A549 (cell line): ENCODE measurements around the gene C9orf78. TPM values are rescaled to one million over a fixed set of nuclear protein-coding genes. Genes with fewer than 3 reads are reported as not detected.

Experiments used
- ATAC-seq, 2 experiments: fragments of 200-7000 bp in 1 of 2; fragments of >200 bp in 1 of 2; cut with Nextera tagmentation in 1 of 2; cut with Tn5 transposase in 1 of 2; 3 replicates each; pipeline versions ENCODE4 v1.8.0 to v1.9.1; 2018 to 2020; ENCODE audit warnings: mild to moderate bottlenecking in 1 of 2, moderate library complexity in 1 of 2
- CTCF ChIA-PET: fragments of 300-600 bp; sonication (Branson Sonifier 250); formaldehyde crosslinking; extraction: SDS; loops from one replicate; lab custom pipeline; 2021; ENCODE audit warnings: antibody characterized with exemption, inconsistent platforms; lab: Yijun Ruan, JAX
- POLR2A ChIA-PET: fragments of 350-600 bp; formaldehyde crosslinking; extraction: SDS; loops from one replicate; lab custom pipeline; 2021; ENCODE audit warnings: antibody characterized with exemption, inconsistent platforms; lab: Yijun Ruan, JAX
- DNase-seq, 2 experiments: peaks; one replicate each; pipeline versions ENCODE4 v3.0.0 to v3.0.0-alpha.2; 2011 to 2016; ENCODE audit warnings: low read depth in 1 of 2, low spot score in 1 of 2
- FAIRE-seq: peaks from 2 replicates; lab custom pipeline; 2011; peaks lifted over from hg19 to GRCh38; lab: Jason Lieb, UNC
- H3K27ac ChIP-seq, 2 experiments: fragments of >200 bp; sonication (Bioruptor Twin); formaldehyde crosslinking; 3 replicates each; pipeline ENCODE4 v1.5.1; 2016 to 2017
- H3K4me1 ChIP-seq: fragments of >200 bp; sonication (Bioruptor Twin); formaldehyde crosslinking; 3 replicates; pipeline ENCODE4 v1.6.1; 2016
- H3K4me2 ChIP-seq: fragments of >200 bp; sonication (Bioruptor Twin); formaldehyde crosslinking; 3 replicates; pipeline ENCODE4 v1.6.1; 2016
- H3K4me3 ChIP-seq: fragments of >200 bp; sonication (Bioruptor Twin); formaldehyde crosslinking; 3 replicates; pipeline ENCODE4 v1.5.1; 2016
- H3K9me3 ChIP-seq: fragments of >200 bp; sonication (Bioruptor Twin); formaldehyde crosslinking; 3 replicates; pipeline ENCODE4 v1.6.1; 2016
- CBX8 ChIP-seq: fragments of 200-600 bp; sonication (generic); IDR thresholded peaks from 2 replicates; pipeline ENCODE4 v1.6.1; 2016
- CEBPB ChIP-seq, 2 experiments: fragments of >200 bp in 1 of 2; sonication (Bioruptor Twin) in 1 of 2; formaldehyde crosslinking in 1 of 2; IDR thresholded peaks; 2 replicates each; pipeline ENCODE4 v1.6.1; 2012 to 2016
- CHD2 ChIP-seq: fragments of 150-350 bp; IDR thresholded peaks from 2 replicates; pipeline ENCODE4 v1.6.1; 2014; ENCODE audit warnings: low read length; ENCODE audit not compliant: partially characterized antibody
- EHF ChIP-seq: fragments of 250-450 bp; sonication (Bioruptor Pico); IDR thresholded peaks from 2 replicates; pipeline ENCODE4 v1.5.0; 2020; ENCODE audit warnings: mild to moderate bottlenecking
- EHMT2 ChIP-seq: fragments of 200-600 bp; sonication (generic); IDR thresholded peaks from 2 replicates; pipeline ENCODE4 v1.6.1; 2016; ENCODE audit warnings: antibody characterized with exemption, low read depth, mild to moderate bottlenecking, moderate library complexity
- HEYL ChIP-seq: fragments of 250-450 bp; sonication (Bioruptor Pico); IDR thresholded peaks from 2 replicates; pipeline ENCODE4 v1.8.0; 2021; ENCODE audit warnings: mild to moderate bottlenecking, moderate library complexity
- HOXB13 ChIP-seq: fragments of 250-450 bp; sonication (Bioruptor Pico); IDR thresholded peaks from 2 replicates; pipeline ENCODE4 v1.5.0; 2020; ENCODE audit warnings: low read depth, mild to moderate bottlenecking, moderate library complexity
- KDM1A ChIP-seq: fragments of 200-600 bp; sonication (generic); IDR thresholded peaks from 2 replicates; pipeline ENCODE4 v1.6.1; 2016; ENCODE audit warnings: low read depth, mild to moderate bottlenecking
- KDM5A ChIP-seq: fragments of 200-600 bp; sonication (generic); IDR thresholded peaks from 2 replicates; pipeline ENCODE4 v1.6.1; 2016; ENCODE audit warnings: antibody characterized with exemption, mild to moderate bottlenecking
- NFE2L2 ChIP-seq: fragments of 150-350 bp; conservative IDR thresholded peaks from 2 replicates; pipeline ENCODE4 v1.6.1; 2014; ENCODE audit warnings: low read length
- NPAS2 ChIP-seq: fragments of 250-450 bp; sonication (Bioruptor Pico); IDR thresholded peaks from 2 replicates; pipeline ENCODE4 v1.8.0; 2022; ENCODE audit warnings: mild to moderate bottlenecking, moderate library complexity, borderline replicate concordance
- NR3C1 ChIP-seq: fragments of >200 bp; sonication (Bioruptor Twin); formaldehyde crosslinking; IDR thresholded peaks from 3 replicates; pipeline ENCODE4 v1.6.1; 2017
- PHF8 ChIP-seq: fragments of 200-600 bp; sonication (generic); IDR thresholded peaks from 2 replicates; pipeline ENCODE4 v1.6.1; 2016; ENCODE audit warnings: low read depth, mild to moderate bottlenecking, antibody characterized with exemption, moderate library complexity, borderline replicate concordance
- POLR2A ChIP-seq: IDR thresholded peaks from 2 replicates; pipeline ENCODE4 v1.6.1; 2012; ENCODE audit warnings: mild to moderate bottlenecking, low read length
- RAD21 ChIP-seq, 2 experiments: fragments of >200 bp in 1 of 2; sonication (Bioruptor Twin) in 1 of 2; formaldehyde crosslinking in 1 of 2; IDR thresholded peaks in 1 of 2; conservative IDR thresholded peaks in 1 of 2; 2 replicates in 1 of 2; 3 replicates in 1 of 2; pipeline ENCODE4 v1.6.1; 2012 to 2018; ENCODE audit warnings: inconsistent platforms in 1 of 2
- RNF2 ChIP-seq: fragments of 200-600 bp; sonication (generic); IDR thresholded peaks from 2 replicates; pipeline ENCODE4 v1.6.1; 2016; ENCODE audit warnings: low read depth, mild to moderate bottlenecking, antibody characterized with exemption, moderate library complexity, borderline replicate concordance
- SMC3 ChIP-seq: fragments of >200 bp; sonication (Bioruptor Twin); formaldehyde crosslinking; IDR thresholded peaks from 3 replicates; pipeline ENCODE4 v1.6.1; 2018; ENCODE audit warnings: inconsistent platforms
- SREBF2 ChIP-seq: fragments of 450-650 bp; IDR thresholded peaks from 2 replicates; pipeline ENCODE4 v1.6.1; 2014; ENCODE audit warnings: mild to moderate bottlenecking, moderate library complexity
- TFCP2L1 ChIP-seq: fragments of 250-450 bp; sonication (Bioruptor Pico); IDR thresholded peaks from 2 replicates; pipeline ENCODE4 v1.5.0; 2021; ENCODE audit warnings: mild to moderate bottlenecking
- ZNF302 ChIP-seq: fragments of 250-450 bp; sonication (Bioruptor Pico); IDR thresholded peaks from 2 replicates; pipeline ENCODE4 v1.9.0; 2021; ENCODE audit warnings: inconsistent platforms, mild to moderate bottlenecking, moderate library complexity
- WGBS: methylation state at CpG from one replicate; pipeline ENCODE4 v1.1.6; 2017; ENCODE audit errors: missing lambda C conversion rate; 5-methylcytosine and 5-hydroxymethylcytosine counted together
- polyA plus RNA-seq, 4 experiments: library from polyadenylated mRNA; depleted of rRNA in 3 of 4; stranded (reverse); fragments of >200 nt; fragmentation: RNase III in 1 of 4; extraction: RNeasy Plus Mini Kit Qiagen cat#74134 plus additional on column Dnase treatment in 1 of 4; gene quantifications; 2 replicates in 3 of 4; 3 replicates in 1 of 4; pipeline ENCODE4 v1.2.3, GENCODE V29; 2011 to 2017
- TF ChIP-seq, protein P1 (sequence below): fragments of 250-450 bp; sonication (Bioruptor Pico); IDR thresholded peaks from 2 replicates; pipeline ENCODE4 v1.5.0; 2020; ENCODE audit warnings: low read depth, mild to moderate bottlenecking, moderate library complexity
- TF ChIP-seq, protein P2 (sequence below): fragments of >200 bp; sonication (Bioruptor Twin); formaldehyde crosslinking; IDR thresholded peaks from 2 replicates; pipeline ENCODE4 v1.6.1; 2016
- TF ChIP-seq, protein P3 (sequence below): IDR thresholded peaks from 2 replicates; pipeline ENCODE4 v1.6.1; 2012; ENCODE audit warnings: low read depth, borderline replicate concordance
- TF ChIP-seq, protein P4 (sequence below): fragments of >200 bp; sonication (Bioruptor Twin); formaldehyde crosslinking; IDR thresholded peaks from 3 replicates; pipeline ENCODE4 v1.5.1; 2016
- TF ChIP-seq, protein P5 (sequence below): fragments of 250-450 bp; sonication (Bioruptor Pico); IDR thresholded peaks from 2 replicates; pipeline ENCODE4 v1.5.0; 2021; ENCODE audit warnings: mild to moderate bottlenecking, moderate library complexity, borderline replicate concordance
- TF ChIP-seq, protein P6 (sequence below): IDR thresholded peaks from 2 replicates; pipeline ENCODE4 v1.6.1; 2012
- TF ChIP-seq, protein P7 (sequence below): IDR thresholded peaks from 2 replicates; pipeline ENCODE4 v1.6.1; 2012
- TF ChIP-seq, protein P8 (sequence below): fragments of 150-350 bp; IDR thresholded peaks from 2 replicates; pipeline ENCODE4 v1.6.1; 2014; ENCODE audit warnings: low read depth, mild to moderate bottlenecking, low read length
- TF ChIP-seq, protein P9 (sequence below): fragments of >200 bp; sonication (Bioruptor Twin); formaldehyde crosslinking; IDR thresholded peaks from 3 replicates; pipeline ENCODE4 v1.6.1; 2016

Gene C9orf78
- polyA plus RNA-seq, 2 of the 4 experiments (the other 2 are of a cell fraction), result 91.4 to 131 TPM

DNA sequence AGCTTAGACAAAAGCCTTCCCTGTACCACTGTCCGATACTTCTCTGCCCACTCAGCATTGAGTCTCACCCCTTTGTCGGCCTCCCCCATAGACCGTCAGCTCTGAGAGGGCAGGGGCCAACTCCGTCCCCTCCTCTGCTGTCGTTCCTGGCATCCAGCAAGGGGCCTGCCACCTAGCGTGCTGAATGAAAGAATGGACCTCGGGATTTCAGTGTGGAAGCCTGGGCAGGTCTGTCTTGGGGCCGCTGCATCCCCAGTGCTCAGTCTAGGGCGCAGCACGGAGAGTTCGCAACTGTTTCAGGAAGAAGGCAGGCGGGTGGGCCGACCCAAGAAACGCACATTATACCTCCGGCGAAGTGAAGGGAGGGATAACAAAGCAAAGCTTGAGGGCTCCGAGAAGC, 33.6 kb downstream of the C9orf78 start:
- no peak for ATAC-seq
- 89% methylated on average over 15 of the region's 17 CpGs for WGBS
- FAIRE-seq, result no peak
- TF ChIP-seq HEYL (CRISPR knock-in tag) (no peak), TFCP2L1 (CRISPR knock-in tag) (no peak), POLR2A (no peak), NR3C1 (no peak), NFE2L2 (no peak), CEBPB (IDR thresholded peaks at IDR 0.05) (no peak), ZNF302 (CRISPR knock-in tag) (no peak), RAD21 (conservative IDR thresholded peaks at IDR 0.05 in 1 of 2, IDR thresholded peaks at IDR 0.05 in 1 of 2) (no peak), SMC3 (no peak), RNF2 (no peak), HOXB13 (CRISPR knock-in tag) (no peak), KDM5A (no peak), PHF8 (no peak)
- TF ChIP-seq, protein P1, sequence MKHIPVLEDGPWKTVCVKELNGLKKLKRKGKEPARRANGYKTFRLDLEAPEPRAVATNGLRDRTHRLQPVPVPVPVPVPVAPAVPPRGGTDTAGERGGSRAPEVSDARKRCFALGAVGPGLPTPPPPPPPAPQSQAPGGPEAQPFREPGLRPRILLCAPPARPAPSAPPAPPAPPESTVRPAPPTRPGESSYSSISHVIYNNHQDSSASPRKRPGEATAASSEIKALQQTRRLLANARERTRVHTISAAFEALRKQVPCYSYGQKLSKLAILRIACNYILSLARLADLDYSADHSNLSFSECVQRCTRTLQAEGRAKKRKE (CRISPR knock-in tag), result no peak
- TF ChIP-seq, protein P2, sequence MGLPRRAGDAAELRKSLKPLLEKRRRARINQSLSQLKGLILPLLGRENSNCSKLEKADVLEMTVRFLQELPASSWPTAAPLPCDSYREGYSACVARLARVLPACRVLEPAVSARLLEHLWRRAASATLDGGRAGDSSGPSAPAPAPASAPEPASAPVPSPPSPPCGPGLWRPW, result no peak
- TF ChIP-seq, protein P3, sequence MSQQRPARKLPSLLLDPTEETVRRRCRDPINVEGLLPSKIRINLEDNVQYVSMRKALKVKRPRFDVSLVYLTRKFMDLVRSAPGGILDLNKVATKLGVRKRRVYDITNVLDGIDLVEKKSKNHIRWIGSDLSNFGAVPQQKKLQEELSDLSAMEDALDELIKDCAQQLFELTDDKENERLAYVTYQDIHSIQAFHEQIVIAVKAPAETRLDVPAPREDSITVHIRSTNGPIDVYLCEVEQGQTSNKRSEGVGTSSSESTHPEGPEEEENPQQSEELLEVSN, result no peak
- TF ChIP-seq, protein P4, sequence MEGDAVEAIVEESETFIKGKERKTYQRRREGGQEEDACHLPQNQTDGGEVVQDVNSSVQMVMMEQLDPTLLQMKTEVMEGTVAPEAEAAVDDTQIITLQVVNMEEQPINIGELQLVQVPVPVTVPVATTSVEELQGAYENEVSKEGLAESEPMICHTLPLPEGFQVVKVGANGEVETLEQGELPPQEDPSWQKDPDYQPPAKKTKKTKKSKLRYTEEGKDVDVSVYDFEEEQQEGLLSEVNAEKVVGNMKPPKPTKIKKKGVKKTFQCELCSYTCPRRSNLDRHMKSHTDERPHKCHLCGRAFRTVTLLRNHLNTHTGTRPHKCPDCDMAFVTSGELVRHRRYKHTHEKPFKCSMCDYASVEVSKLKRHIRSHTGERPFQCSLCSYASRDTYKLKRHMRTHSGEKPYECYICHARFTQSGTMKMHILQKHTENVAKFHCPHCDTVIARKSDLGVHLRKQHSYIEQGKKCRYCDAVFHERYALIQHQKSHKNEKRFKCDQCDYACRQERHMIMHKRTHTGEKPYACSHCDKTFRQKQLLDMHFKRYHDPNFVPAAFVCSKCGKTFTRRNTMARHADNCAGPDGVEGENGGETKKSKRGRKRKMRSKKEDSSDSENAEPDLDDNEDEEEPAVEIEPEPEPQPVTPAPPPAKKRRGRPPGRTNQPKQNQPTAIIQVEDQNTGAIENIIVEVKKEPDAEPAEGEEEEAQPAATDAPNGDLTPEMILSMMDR, result no peak
- TF ChIP-seq, protein P5, sequence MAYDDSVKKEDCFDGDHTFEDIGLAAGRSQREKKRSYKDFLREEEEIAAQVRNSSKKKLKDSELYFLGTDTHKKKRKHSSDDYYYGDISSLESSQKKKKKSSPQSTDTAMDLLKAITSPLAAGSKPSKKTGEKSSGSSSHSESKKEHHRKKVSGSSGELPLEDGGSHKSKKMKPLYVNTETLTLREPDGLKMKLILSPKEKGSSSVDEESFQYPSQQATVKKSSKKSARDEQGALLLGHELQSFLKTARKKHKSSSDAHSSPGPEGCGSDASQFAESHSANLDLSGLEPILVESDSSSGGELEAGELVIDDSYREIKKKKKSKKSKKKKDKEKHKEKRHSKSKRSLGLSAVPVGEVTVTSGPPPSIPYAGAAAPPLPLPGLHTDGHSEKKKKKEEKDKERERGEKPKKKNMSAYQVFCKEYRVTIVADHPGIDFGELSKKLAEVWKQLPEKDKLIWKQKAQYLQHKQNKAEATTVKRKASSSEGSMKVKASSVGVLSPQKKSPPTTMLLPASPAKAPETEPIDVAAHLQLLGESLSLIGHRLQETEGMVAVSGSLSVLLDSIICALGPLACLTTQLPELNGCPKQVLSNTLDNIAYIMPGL, result no peak
- TF ChIP-seq, protein P6, sequence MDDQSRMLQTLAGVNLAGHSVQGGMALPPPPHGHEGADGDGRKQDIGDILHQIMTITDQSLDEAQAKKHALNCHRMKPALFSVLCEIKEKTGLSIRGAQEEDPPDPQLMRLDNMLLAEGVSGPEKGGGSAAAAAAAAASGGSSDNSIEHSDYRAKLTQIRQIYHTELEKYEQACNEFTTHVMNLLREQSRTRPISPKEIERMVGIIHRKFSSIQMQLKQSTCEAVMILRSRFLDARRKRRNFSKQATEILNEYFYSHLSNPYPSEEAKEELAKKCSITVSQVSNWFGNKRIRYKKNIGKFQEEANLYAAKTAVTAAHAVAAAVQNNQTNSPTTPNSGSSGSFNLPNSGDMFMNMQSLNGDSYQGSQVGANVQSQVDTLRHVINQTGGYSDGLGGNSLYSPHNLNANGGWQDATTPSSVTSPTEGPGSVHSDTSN, result no peak
- TF ChIP-seq, protein P7, sequence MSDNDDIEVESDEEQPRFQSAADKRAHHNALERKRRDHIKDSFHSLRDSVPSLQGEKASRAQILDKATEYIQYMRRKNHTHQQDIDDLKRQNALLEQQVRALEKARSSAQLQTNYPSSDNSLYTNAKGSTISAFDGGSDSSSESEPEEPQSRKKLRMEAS, result no peak
- TF ChIP-seq, all 56 proteins: peak for 0
- CTCF ChIA-PET, result interaction anchor here (0.6 to 3.5 kb wide), 8 partner anchors 8 to 670 kb away, joined by 3 to 12 read pairs (median 7); no protein-coding TSS in a partner anchor
- DNase-seq, result no peak
- H3K27ac ChIP-seq, result no peak overlapping the region
- H3K4me2 ChIP-seq, result no peak overlapping the region
- H3K9me3 ChIP-seq, result no peaks in the 10 kb centered on the region
- no peak overlapping the region for H3K4me3 ChIP-seq
- POLR2A ChIA-PET, result no interaction called here
- H3K4me1 ChIP-seq, result peaks cover 9% of the 10 kb centered on the region

DNA sequence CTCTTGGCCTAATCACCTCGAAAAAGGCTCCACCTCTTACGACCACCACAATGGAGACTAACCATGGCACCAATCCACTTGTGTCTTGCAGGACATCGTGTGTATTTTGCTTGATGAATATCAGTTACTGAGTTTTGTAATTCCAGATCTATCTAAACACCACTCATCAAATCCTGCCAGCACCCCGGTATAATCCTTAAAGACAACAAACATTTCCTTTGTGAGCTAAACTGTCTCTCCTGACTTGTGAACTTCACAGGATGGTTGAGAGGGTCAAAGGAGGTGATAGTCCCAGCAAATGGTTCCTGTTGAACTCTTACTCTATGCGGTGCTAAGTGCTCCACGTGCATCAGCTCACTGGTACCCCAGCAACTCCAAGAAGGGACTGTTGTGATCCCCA, 36.1 kb downstream of the C9orf78 start:
- Histone ChIP-seq H3K9me3 (no peaks in the 10 kb centered on the region), H3K4me2 (no peak overlapping the region), H3K4me3 (no peak overlapping the region), H3K4me1 (peaks cover 5% of the 10 kb centered on the region), H3K27ac (no peak overlapping the region)
- DNase-seq (no peak), FAIRE-seq (no peak), ATAC-seq (no peak)
- CTCF ChIA-PET, result interaction anchor here (1.0 to 2.8 kb wide), 4 partner anchors 9 to 72 kb away, joined by 3 to 12 read pairs (median 10); no protein-coding TSS in a partner anchor
- POLR2A ChIA-PET, result no interaction called here
- 30% methylated on average over 6 of the region's 6 CpGs for WGBS
- TF ChIP-seq CBX8 (no peak), CHD2 (no peak), HOXB13 (CRISPR knock-in tag) (no peak), SREBF2 (no peak), EHF (no peak), TFCP2L1 (CRISPR knock-in tag) (no peak), CEBPB (IDR thresholded peaks at IDR 0.05) (no peak), NPAS2 (no peak), EHMT2 (no peak), KDM1A (no peak), RNF2 (no peak)
- TF ChIP-seq, protein P8, sequence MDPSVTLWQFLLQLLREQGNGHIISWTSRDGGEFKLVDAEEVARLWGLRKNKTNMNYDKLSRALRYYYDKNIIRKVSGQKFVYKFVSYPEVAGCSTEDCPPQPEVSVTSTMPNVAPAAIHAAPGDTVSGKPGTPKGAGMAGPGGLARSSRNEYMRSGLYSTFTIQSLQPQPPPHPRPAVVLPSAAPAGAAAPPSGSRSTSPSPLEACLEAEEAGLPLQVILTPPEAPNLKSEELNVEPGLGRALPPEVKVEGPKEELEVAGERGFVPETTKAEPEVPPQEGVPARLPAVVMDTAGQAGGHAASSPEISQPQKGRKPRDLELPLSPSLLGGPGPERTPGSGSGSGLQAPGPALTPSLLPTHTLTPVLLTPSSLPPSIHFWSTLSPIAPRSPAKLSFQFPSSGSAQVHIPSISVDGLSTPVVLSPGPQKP, result no peak
- TF ChIP-seq, protein P9, sequence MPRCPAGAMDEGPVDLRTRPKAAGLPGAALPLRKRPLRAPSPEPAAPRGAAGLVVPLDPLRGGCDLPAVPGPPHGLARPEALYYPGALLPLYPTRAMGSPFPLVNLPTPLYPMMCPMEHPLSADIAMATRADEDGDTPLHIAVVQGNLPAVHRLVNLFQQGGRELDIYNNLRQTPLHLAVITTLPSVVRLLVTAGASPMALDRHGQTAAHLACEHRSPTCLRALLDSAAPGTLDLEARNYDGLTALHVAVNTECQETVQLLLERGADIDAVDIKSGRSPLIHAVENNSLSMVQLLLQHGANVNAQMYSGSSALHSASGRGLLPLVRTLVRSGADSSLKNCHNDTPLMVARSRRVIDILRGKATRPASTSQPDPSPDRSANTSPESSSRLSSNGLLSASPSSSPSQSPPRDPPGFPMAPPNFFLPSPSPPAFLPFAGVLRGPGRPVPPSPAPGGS, result no peak
